Kidney epithelial cell (primary cell): ENCODE data around the gene MEIOB. TPM values are rescaled to one million over a fixed set of nuclear protein-coding genes. Genes with fewer than 3 reads are reported as not detected.

Experiments used
- DNase-seq: peaks from one replicate; pipeline ENCODE4 v3.0.0-alpha.2; 2010; ENCODE audit warnings: low read depth
- H3K27me3 ChIP-seq: 2 replicates; pipeline ENCODE4 v1.6.0; 2011; ENCODE audit warnings: low read length; ENCODE audit not compliant: control insufficient read depth, insufficient read depth
- H3K36me3 ChIP-seq: 2 replicates; pipeline ENCODE4 v1.5.1; 2011; ENCODE audit warnings: low read length; ENCODE audit not compliant: control insufficient read depth, insufficient read depth
- H3K4me3 ChIP-seq: 2 replicates; pipeline ENCODE4 v1.5.1; 2011; ENCODE audit warnings: low read depth, mild to moderate bottlenecking, control low read depth, low read length
- CTCF ChIP-seq: IDR thresholded peaks from 2 replicates; pipeline ENCODE4 v1.5.1; 2011; ENCODE audit warnings: mild to moderate bottlenecking, moderate library complexity, low read length, control low read depth, inconsistent platforms; ENCODE audit not compliant: insufficient read depth, poor library complexity, severe bottlenecking
- total RNA-seq: library from RNA; depleted of rRNA; stranded (reverse); fragments of >200 nt; gene quantifications from 2 replicates; pipeline ENCODE4 v1.2.3, GENCODE V29; 2015

The MEIOB gene
- total RNA-seq, 1 donor from 2014 or later = 6.2 TPM

- TF ChIP-seq CTCF = no peak
- Histone ChIP-seq H3K4me3 (no peak overlapping the region), H3K36me3 (no peaks in the 10 kb centered on the region), H3K27me3 (no peaks in the 10 kb centered on the region)
- DNase-seq = no peak
These were observed 85.5 kb downstream of the MEIOB start for GRCh38 chr16:1786242-1787055.

DNA sequence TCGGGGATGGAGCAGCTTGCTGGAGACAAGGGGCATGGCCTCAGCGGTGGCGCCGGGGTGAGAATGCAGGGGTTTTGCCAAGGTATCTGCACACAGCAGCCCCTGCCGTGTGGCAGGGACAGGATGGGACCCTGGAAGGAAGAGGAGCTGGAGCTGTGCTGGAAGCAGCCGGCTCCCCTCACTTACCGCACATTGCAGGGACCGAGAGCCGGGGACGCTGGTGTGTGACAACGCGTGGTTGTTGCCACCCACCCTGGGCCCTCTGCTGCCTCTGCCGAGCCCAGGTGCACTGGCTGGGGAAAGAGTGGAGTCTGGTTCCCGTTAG, 86.2 kb downstream of the MEIOB start:
- Histone ChIP-seq H3K36me3 (no peaks in the 10 kb centered on the region), H3K27me3 (no peaks in the 10 kb centered on the region), H3K4me3 (no peak overlapping the region)
- DNase-seq = no peak
- TF ChIP-seq CTCF = no peak

GRCh38 chr16:1784977-1785845, 86.8 kb downstream of the MEIOB start:
- Histone ChIP-seq H3K36me3 (no peaks in the 10 kb centered on the region), H3K4me3 (no peak overlapping the region), H3K27me3 (no peaks in the 10 kb centered on the region)
- no peak for DNase-seq
- no peak for TF ChIP-seq CTCF

Other genes starting within 250 kb of the MEIOB start
- gene JPT2, start 193.9 kb downstream of the MEIOB start, total RNA-seq = 108 and 109 TPM in 2 replicates
- 32.6 and 46.9 TPM in 2 replicates for gene MAPK8IP3, start 166.0 kb downstream of the MEIOB start, total RNA-seq
- 44.9 and 45.3 TPM in 2 replicates for gene NME3, start 100.6 kb downstream of the MEIOB start, total RNA-seq
- gene EME2, start 99.4 kb downstream of the MEIOB start, total RNA-seq = 6.8 and 13.6 TPM in 2 replicates
- 94.9 and 108 TPM in 2 replicates for gene MRPS34, start 99.0 kb downstream of the MEIOB start, total RNA-seq
- 60.6 and 78.2 TPM in 2 replicates for gene SPSB3, start 89.6 kb downstream of the MEIOB start, total RNA-seq
- 145 and 187 TPM in 2 replicates for gene NUBP2, start 89.2 kb downstream of the MEIOB start, total RNA-seq
- 0.48 TPM in 1 of 2 replicates, not detected in the other for gene IGFALS, start 78.5 kb downstream of the MEIOB start, total RNA-seq
- gene HAGH, start 45.3 kb downstream of the MEIOB start, total RNA-seq = 62.8 and 98.4 TPM in 2 replicates
- gene FAHD1, start 45.0 kb downstream of the MEIOB start, total RNA-seq = 59.7 and 77.3 TPM in 2 replicates
- gene HS3ST6, start 46.3 kb upstream of the MEIOB start, total RNA-seq = 0.89 and 0.92 TPM in 2 replicates
- 11.7 and 12.0 TPM in 2 replicates for gene MSRB1, start 71.0 kb upstream of the MEIOB start, total RNA-seq
- gene RPL3L, start 82.5 kb upstream of the MEIOB start, total RNA-seq = not detected in 2 replicates
- 280 and 289 TPM in 2 replicates for gene NDUFB10, start 87.4 kb upstream of the MEIOB start, total RNA-seq
- gene RPS2, start 92.7 kb upstream of the MEIOB start, total RNA-seq = 4,278 and 4,383 TPM in 2 replicates
- not detected in 2 replicates for gene RNF151, start 94.7 kb upstream of the MEIOB start, total RNA-seq
- 53.5 and 70.3 TPM in 2 replicates for gene TBL3, start 99.9 kb upstream of the MEIOB start, total RNA-seq
- gene NOXO1, start 109.3 kb upstream of the MEIOB start, total RNA-seq = 0.96 TPM in 1 of 2 replicates, not detected in the other
- gene GFER, start 112.0 kb upstream of the MEIOB start, total RNA-seq = 30.2 and 32.7 TPM in 2 replicates
- gene SYNGR3, start 117.8 kb upstream of the MEIOB start, total RNA-seq = 11.3 and 20.1 TPM in 2 replicates
- 48.1 and 57.7 TPM in 2 replicates for gene ZNF598, start 137.7 kb upstream of the MEIOB start, total RNA-seq
- not detected in 2 replicates for gene NPW, start 147.6 kb upstream of the MEIOB start, total RNA-seq
- gene NHERF2, start 154.7 kb upstream of the MEIOB start, total RNA-seq = 27.5 and 46.3 TPM in 2 replicates
- gene NTHL1, start 175.7 kb upstream of the MEIOB start, total RNA-seq = 39.3 and 44.1 TPM in 2 replicates
- 67.9 and 104 TPM in 2 replicates for gene TSC2, start 175.8 kb upstream of the MEIOB start, total RNA-seq